Loucy (cell line): ENCODE measurements around the gene RNF157.
A peak's percentile ranks its signal among the peaks of the same experiment; 100 is the strongest.

Experiments used
- H2AFZ ChIP-seq: fragments of 200-600 bp; sonication (generic); 2 replicates; pipeline ENCODE4 v1.6.0; 2016; ENCODE audit warnings: antibody characterized with exemption, mild to moderate bottlenecking, low read length, moderate library complexity
- H3F3A ChIP-seq: fragments of 200-600 bp; 2 replicates; pipeline ENCODE4 v1.6.0; 2016; ENCODE audit warnings: antibody characterized with exemption, low read depth, mild to moderate bottlenecking
- H3K27me3 ChIP-seq: fragments of 200-600 bp; sonication (generic); 2 replicates; pipeline ENCODE4 v1.6.1; 2014; ENCODE audit warnings: low read length, mild to moderate bottlenecking; ENCODE audit not compliant: insufficient read depth, poor library complexity, severe bottlenecking
- H3K36me3 ChIP-seq: fragments of 200-600 bp; sonication (generic); 2 replicates; pipeline ENCODE4 v1.6.1; 2016; ENCODE audit warnings: low read length; ENCODE audit not compliant: insufficient read depth
- H3K4me1 ChIP-seq: fragments of 200-600 bp; sonication (generic); 2 replicates; pipeline ENCODE4 v1.5.1; 2014; ENCODE audit warnings: low read length, mild to moderate bottlenecking; ENCODE audit not compliant: insufficient read depth, poor library complexity, severe bottlenecking
- H3K4me2 ChIP-seq: fragments of 200-600 bp; sonication (generic); 2 replicates; pipeline ENCODE4 v1.6.0; 2014; ENCODE audit warnings: antibody characterized with exemption, low read length, low read depth, mild to moderate bottlenecking; ENCODE audit not compliant: poor library complexity, severe bottlenecking
- H3K4me3 ChIP-seq: fragments of 200-600 bp; sonication (generic); 2 replicates; pipeline ENCODE4 v1.5.1; 2014; ENCODE audit warnings: low read length, mild to moderate bottlenecking, mixed read lengths; ENCODE audit not compliant: poor library complexity, severe bottlenecking
- H3K79me2 ChIP-seq: fragments of 200-600 bp; sonication (generic); 2 replicates; pipeline ENCODE4 v1.6.1; 2014; ENCODE audit warnings: low read length; ENCODE audit not compliant: insufficient read depth
- H3K9ac ChIP-seq: fragments of 200-600 bp; sonication (generic); 2 replicates; pipeline ENCODE4 v1.6.0; 2014; ENCODE audit warnings: mild to moderate bottlenecking, low read depth, low read length, moderate library complexity; ENCODE audit not compliant: poor library complexity, severe bottlenecking
- H3K9me2 ChIP-seq: fragments of 200-600 bp; sonication (generic); replicated peaks from 2 replicates; pipeline ENCODE4 v1.6.1; 2016; ENCODE audit warnings: low read depth, low read length, mixed read lengths
- H3K9me3 ChIP-seq: fragments of 200-600 bp; sonication (generic); 2 replicates; pipeline ENCODE4 v1.6.1; 2014; ENCODE audit warnings: mild to moderate bottlenecking, antibody characterized with exemption, low read length, low read depth; ENCODE audit not compliant: insufficient read depth
- H4K20me1 ChIP-seq: fragments of 200-600 bp; sonication (generic); 2 replicates; pipeline ENCODE4 v1.6.0; 2014; ENCODE audit warnings: antibody characterized with exemption, low read length, mild to moderate bottlenecking; ENCODE audit not compliant: insufficient read depth, poor library complexity, severe bottlenecking
- EZH2phosphoT487 ChIP-seq: fragments of 200-600 bp; IDR thresholded peaks from 2 replicates; pipeline ENCODE4 v1.6.1; 2018; ENCODE audit warnings: antibody characterized with exemption, mild to moderate bottlenecking, moderate library complexity, borderline replicate concordance
- TF ChIP-seq, protein P1 (sequence below): fragments of 200-600 bp; sonication (generic); conservative IDR thresholded peaks from 2 replicates; pipeline ENCODE4 v1.5.1; 2014; ENCODE audit warnings: mild to moderate bottlenecking, antibody characterized with exemption, low read length

Gene RNF157

DNA sequence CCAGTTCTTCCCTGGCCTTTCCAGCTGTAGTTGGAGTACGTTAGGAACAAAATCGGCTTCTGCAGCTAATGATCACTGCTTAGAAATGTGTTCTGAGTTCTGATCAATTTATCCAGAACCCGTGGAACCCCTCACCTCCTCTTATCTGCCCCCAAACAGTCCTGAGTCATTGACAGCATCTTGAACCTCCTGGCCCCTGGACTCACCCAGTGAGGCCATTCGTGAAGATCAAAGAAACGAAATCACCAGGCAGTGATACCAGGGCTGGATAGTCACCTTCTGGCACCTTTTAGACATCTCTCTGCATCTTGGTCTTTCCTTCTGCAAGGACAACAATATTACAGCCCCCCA lies 119.7 kb downstream of the RNF157 start:
- no peaks in the 10 kb centered on the region for H3K27me3 ChIP-seq
- H2AFZ ChIP-seq = peak overlapping the region; percentile 78
- H3K9me3 ChIP-seq = no peaks in the 10 kb centered on the region
- TF ChIP-seq EZH2phosphoT487 = no peak
- TF ChIP-seq, protein P1, sequence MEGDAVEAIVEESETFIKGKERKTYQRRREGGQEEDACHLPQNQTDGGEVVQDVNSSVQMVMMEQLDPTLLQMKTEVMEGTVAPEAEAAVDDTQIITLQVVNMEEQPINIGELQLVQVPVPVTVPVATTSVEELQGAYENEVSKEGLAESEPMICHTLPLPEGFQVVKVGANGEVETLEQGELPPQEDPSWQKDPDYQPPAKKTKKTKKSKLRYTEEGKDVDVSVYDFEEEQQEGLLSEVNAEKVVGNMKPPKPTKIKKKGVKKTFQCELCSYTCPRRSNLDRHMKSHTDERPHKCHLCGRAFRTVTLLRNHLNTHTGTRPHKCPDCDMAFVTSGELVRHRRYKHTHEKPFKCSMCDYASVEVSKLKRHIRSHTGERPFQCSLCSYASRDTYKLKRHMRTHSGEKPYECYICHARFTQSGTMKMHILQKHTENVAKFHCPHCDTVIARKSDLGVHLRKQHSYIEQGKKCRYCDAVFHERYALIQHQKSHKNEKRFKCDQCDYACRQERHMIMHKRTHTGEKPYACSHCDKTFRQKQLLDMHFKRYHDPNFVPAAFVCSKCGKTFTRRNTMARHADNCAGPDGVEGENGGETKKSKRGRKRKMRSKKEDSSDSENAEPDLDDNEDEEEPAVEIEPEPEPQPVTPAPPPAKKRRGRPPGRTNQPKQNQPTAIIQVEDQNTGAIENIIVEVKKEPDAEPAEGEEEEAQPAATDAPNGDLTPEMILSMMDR = no peak
- no peaks in the 10 kb centered on the region for H3K4me1 ChIP-seq
- no peak overlapping the region for H3K4me3 ChIP-seq
- no peaks in the 10 kb centered on the region for H3F3A ChIP-seq
- H3K9ac ChIP-seq = no peak overlapping the region
- no peaks in the 10 kb centered on the region for H4K20me1 ChIP-seq
- H3K9me2 ChIP-seq = no peaks in the 10 kb centered on the region
- H3K79me2 ChIP-seq = no peaks in the 10 kb centered on the region
- no peaks in the 10 kb centered on the region for H3K36me3 ChIP-seq
- no peak overlapping the region for H3K4me2 ChIP-seq

DNA sequence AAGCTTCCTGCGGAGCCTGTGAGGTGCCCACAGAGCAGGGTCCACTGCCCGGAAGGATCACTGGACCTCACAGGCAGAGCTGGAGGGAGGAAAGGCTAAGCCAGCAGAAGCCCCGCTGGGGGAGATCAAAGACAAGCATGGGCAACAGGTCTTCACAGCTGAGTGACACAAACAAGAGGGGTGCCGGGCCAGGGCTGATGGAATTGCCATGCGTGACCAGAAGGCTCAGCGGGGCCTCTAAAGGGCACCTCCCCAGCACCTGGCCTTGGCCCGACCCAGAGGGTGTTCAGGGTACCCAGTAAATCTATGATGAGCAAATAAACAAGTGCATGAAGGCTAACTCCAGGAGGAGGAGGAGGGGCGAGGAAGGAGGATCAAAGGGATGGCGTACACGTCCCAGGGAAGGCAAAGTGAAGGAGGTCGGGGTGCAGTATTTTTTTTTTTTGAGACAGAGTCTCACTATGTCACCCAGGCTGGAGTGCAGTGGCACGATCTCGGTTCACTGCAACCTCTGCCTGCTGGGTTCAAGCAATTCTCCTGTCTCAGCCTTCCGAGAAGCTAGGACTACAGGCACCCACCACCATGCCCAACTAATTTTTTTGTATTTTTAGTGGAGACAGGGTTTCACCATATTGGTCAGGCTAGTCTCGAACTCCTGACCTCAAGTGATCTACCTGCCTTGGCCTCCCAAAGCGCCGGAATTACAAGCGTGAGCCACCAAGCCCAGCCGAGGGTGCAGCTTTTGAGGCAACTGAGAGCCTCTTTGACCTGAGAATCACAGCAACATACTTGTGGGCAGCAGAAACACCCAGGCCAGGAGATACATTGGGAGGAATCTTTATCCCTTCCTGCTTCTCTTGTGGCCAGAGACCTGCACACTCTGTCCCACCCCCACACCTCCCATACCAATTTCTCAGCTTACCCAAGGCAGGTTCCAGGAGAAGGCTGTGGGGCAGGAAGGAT lies 120.6 kb downstream of the RNF157 start:
- H3K4me2 ChIP-seq = no peak overlapping the region

DNA sequence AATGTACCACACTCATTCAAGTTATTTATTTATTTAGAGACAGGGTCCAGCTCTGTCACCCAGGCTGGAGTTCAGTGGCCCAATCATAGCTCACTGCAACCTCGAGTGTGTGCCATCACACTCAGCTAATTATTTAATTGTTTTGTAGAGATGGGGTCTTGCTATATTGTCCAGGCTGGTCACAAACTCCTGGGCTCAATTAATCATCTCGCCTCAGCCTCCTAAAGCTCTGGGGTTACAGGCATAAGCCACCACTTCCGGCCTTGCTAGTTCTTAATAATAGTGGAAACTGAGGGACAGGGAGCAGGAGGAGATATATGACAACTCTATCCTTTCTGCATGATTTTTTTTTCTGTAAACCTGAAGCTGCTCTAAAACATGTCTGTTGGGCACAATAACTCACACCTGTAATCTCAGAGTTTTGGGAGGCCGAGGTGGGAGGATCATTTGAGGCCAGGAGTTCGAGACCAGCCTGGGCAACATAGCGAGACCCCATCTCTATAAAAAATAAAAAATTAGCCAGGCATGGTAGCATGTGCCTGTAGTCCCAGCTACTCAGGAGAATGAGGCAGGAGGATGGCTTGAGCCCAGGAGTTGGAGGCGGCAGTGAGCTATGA lies 125.0 kb downstream of the RNF157 start:
- Histone ChIP-seq H3K4me1 (peaks cover 8% of the 10 kb centered on the region), H3K4me2 (no peak overlapping the region), H3F3A (no peaks in the 10 kb centered on the region), H3K9me2 (no peaks in the 10 kb centered on the region), H3K79me2 (no peaks in the 10 kb centered on the region), H3K4me3 (no peak overlapping the region), H4K20me1 (no peaks in the 10 kb centered on the region), H2AFZ (no peak overlapping the region), H3K9me3 (no peaks in the 10 kb centered on the region), H3K9ac (no peak overlapping the region), H3K27me3 (no peaks in the 10 kb centered on the region), H3K36me3 (no peaks in the 10 kb centered on the region)
- TF ChIP-seq, protein P1 = no peak
- TF ChIP-seq EZH2phosphoT487 = no peak

More for the DNA sequence above, 120.6 kb downstream of the RNF157 start:
- Histone ChIP-seq H2AFZ (no peak overlapping the region), H3K9me2 (no peaks in the 10 kb centered on the region), H3K9me3 (no peaks in the 10 kb centered on the region), H4K20me1 (no peaks in the 10 kb centered on the region), H3K4me1 (no peaks in the 10 kb centered on the region), H3F3A (no peaks in the 10 kb centered on the region), H3K9ac (no peak overlapping the region), H3K4me3 (no peak overlapping the region), H3K27me3 (no peaks in the 10 kb centered on the region), H3K79me2 (no peaks in the 10 kb centered on the region), H3K36me3 (no peaks in the 10 kb centered on the region)
- TF ChIP-seq, protein P1 = no peak
- TF ChIP-seq EZH2phosphoT487 = no peak
